A673 (cell line): ENCODE results near the gene PNLIP. TPM values are rescaled to one million over a fixed set of nuclear protein-coding genes. Genes with fewer than 3 reads are reported as not detected.

Source experiments
- BruUV-seq: library from RNA; stranded (reverse); fragments of 400-500 nt; replicated peaks from 2 replicates; lab custom pipeline; 2021; lab: Mats Ljungman, UMichigan
- CTCF ChIA-PET: fragments of 300-600 bp; sonication (Branson Sonifier 250); formaldehyde crosslinking; loops from one replicate; lab custom pipeline; 2022; ENCODE audit warnings: antibody characterized with exemption; lab: Charles Lee
- POLR2A ChIA-PET: fragments of 300-600 bp; sonication (Branson Sonifier 250); formaldehyde crosslinking; loops from one replicate; lab custom pipeline; 2022; ENCODE audit warnings: antibody characterized with exemption; ENCODE audit not compliant: low non-redundant PET; lab: Charles Lee
- DNase-seq: peaks from one replicate; pipeline ENCODE4 v3.0.0-alpha.2; 2015; ENCODE audit warnings: low spot score
- H3K27ac ChIP-seq: fragments of 200-600 bp; sonication (generic); 2 replicates; pipeline ENCODE4 v1.5.1; 2016; ENCODE audit warnings: mixed run types, low read depth, mild to moderate bottlenecking, mixed read lengths, antibody characterized with exemption, low read length; ENCODE audit not compliant: poor library complexity, severe bottlenecking
- H3K27me3 ChIP-seq: fragments of 200-600 bp; sonication (generic); replicated peaks from 2 replicates; pipeline ENCODE4 v1.6.1; 2017; ENCODE audit warnings: mixed run types, low read depth, mild to moderate bottlenecking, mixed read lengths, antibody characterized with exemption, low read length; ENCODE audit not compliant: insufficient read depth, poor library complexity
- H3K36me3 ChIP-seq: fragments of 200-600 bp; sonication (generic); 2 replicates; pipeline ENCODE4 v1.6.1; 2016; ENCODE audit warnings: mixed run types, mild to moderate bottlenecking, mixed read lengths, antibody characterized with exemption, low read length; ENCODE audit not compliant: insufficient read depth, poor library complexity, severe bottlenecking
- H3K4me1 ChIP-seq: fragments of 200-600 bp; sonication (generic); 2 replicates; pipeline ENCODE4 v1.6.1; 2017; ENCODE audit warnings: mixed run types, mild to moderate bottlenecking, mixed read lengths, antibody characterized with exemption, low read length; ENCODE audit not compliant: insufficient read depth, poor library complexity, severe bottlenecking
- H3K4me3 ChIP-seq: fragments of 200-600 bp; sonication (generic); 2 replicates; pipeline ENCODE4 v1.5.1; 2016; ENCODE audit warnings: low read depth, mixed run types, mild to moderate bottlenecking, mixed read lengths, low read length; ENCODE audit not compliant: poor library complexity, severe bottlenecking
- H3K9me3 ChIP-seq: fragments of 200-600 bp; sonication (generic); 2 replicates; pipeline ENCODE4 v1.6.1; 2016; ENCODE audit warnings: mixed run types, low read depth, mild to moderate bottlenecking, mixed read lengths, antibody characterized with exemption, low read length; ENCODE audit not compliant: poor library complexity, severe bottlenecking
- CTCF ChIP-seq: fragments of 300-800, 200-600 bp; sonication (generic); conservative IDR thresholded peaks from 2 replicates; pipeline ENCODE4 v1.5.1; 2017; ENCODE audit warnings: low read depth, mild to moderate bottlenecking, antibody characterized with exemption, low read length, moderate library complexity, mixed read lengths
- EZH2 ChIP-seq: fragments of 200-600 bp; sonication (generic); IDR thresholded peaks from 2 replicates; pipeline ENCODE4 v1.6.1; 2017; ENCODE audit warnings: borderline replicate concordance, low read depth, mild to moderate bottlenecking, mixed read lengths, antibody characterized with exemption, low read length; ENCODE audit not compliant: poor library complexity, severe bottlenecking
- intact Hi-C: fragments of 100-400 bp; cut with micrococcal nuclease; formaldehyde crosslinking; loops from one replicate; pipeline ENCODE4 v1.10.0; 2022; ENCODE audit not compliant: unreplicated experiment
- total RNA-seq: library from RNA; stranded (reverse); gene quantifications from 2 replicates; pipeline ENCODE4 v1.2.3, GENCODE V29; 2021

The PNLIP gene
- total RNA-seq, 1 experiment from 2014 or later: not detected

DNA sequence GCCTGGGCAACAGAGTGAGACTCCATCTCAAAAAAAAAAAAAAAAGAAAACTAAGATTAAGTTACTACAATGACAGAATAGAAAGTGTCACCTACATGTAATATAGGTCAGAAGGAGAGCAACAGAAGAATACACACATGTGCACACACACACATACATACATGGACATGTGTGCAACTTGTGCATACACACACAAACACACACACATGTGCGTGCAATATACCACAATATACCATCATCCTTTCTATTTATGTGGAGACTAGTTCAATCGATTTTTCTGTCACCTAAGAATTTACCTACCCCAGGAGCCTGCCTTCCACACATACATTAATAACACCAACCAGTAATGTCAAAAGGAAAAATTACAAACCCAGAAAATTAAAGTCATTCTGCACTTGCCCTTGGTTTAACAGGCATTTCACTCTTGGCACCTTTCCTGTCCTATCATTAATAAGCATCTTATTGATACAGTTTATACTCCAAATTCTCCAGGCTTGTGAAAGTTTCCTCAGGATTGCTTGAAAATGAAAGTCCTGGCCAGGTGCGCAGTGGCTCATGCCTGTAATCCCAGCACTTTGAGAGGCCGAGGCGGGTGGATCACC lies 47.5 kb downstream of the PNLIP start:
- intact Hi-C loops: no loop called here
- Histone ChIP-seq H3K9me3 (no peaks in the 10 kb centered on the region), H3K27ac (no peak overlapping the region), H3K36me3 (no peaks in the 10 kb centered on the region), H3K4me1 (no peaks in the 10 kb centered on the region), H3K27me3 (no peaks in the 10 kb centered on the region), H3K4me3 (no peak overlapping the region)
- TF ChIP-seq CTCF: no peak
- TF ChIP-seq EZH2: no peak
- no TSS peak for BruUV-seq
- POLR2A ChIA-PET: no interaction called here
- CTCF ChIA-PET: no interaction called here
- no peak for DNase-seq

- DNase-seq: no peak
- no peaks in the 10 kb centered on the region for H3K9me3 ChIP-seq
- no TSS peak for BruUV-seq
- H3K36me3 ChIP-seq: no peaks in the 10 kb centered on the region
- intact Hi-C loops: no loop called here
- ChIA-PET CTCF (no interaction called here), POLR2A (no interaction called here)
- no peaks in the 10 kb centered on the region for H3K27me3 ChIP-seq
- no peak overlapping the region for H3K4me3 ChIP-seq
- no peak for TF ChIP-seq EZH2
- TF ChIP-seq CTCF: no peak
- H3K27ac ChIP-seq: no peak overlapping the region
- no peaks in the 10 kb centered on the region for H3K4me1 ChIP-seq
Measured at GRCh38 chr10:116594525-116595035, 48.8 kb downstream of the PNLIP start.

DNA sequence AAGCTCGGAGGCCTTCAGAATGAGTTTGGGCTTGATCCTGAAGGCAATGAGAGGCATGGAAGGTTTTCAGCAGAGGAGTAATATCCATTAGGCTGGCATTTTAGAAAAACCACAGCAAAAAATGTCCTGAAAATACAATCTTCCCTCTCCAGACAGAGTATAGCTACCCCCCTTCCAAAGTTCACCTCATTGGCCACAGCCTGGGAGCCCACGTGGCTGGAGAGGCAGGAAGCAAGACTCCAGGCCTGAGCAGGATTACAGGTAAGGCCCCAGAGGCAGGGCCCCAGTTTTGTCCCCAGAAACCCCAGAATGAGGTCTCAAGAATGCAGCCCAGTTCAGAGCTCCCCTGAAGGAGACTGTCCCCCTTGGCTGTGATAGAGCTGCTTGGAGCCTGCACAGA lies 50.3 kb downstream of the PNLIP start:
- intact Hi-C loops: no loop called here
- POLR2A ChIA-PET: no interaction called here
- Histone ChIP-seq H3K4me1 (no peaks in the 10 kb centered on the region), H3K27ac (no peak overlapping the region), H3K27me3 (no peaks in the 10 kb centered on the region), H3K36me3 (no peaks in the 10 kb centered on the region), H3K9me3 (no peaks in the 10 kb centered on the region), H3K4me3 (no peak overlapping the region)
- CTCF ChIA-PET: no interaction called here
- no peak for DNase-seq
- BruUV-seq: no TSS peak
- no peak for TF ChIP-seq CTCF
- TF ChIP-seq EZH2: no peak
